Left lung (tissue), 10 donors: Measurements from ENCODE around the gene PHF2. TPM values are rescaled to one million over a fixed set of nuclear protein-coding genes. Genes with fewer than 3 reads are reported as not detected.

Experiments
- ATAC-seq: fragments of 200-7000 bp; cut with Tn5 transposase; one replicate; pipeline ENCODE4 v1.9.1; 2020; ENCODE audit warnings: moderate library complexity
- DNase-seq, 4 donors: peaks; one replicate each; pipeline ENCODE4 v3.0.0-alpha.2; 2013 to 2020
- H3K27ac ChIP-seq, 2 donors: fragments of 200-600 bp; sonication (generic) in 1 of 2; one replicate each; pipeline versions ENCODE4 v1.5.0 to v1.8.0; 2020 to 2021
- H3K27me3 ChIP-seq, 2 donors: fragments of 200-600 bp; sonication (generic) in 1 of 2; one replicate each; pipeline versions ENCODE4 v1.5.0 to v1.8.0; 2020 to 2021
- H3K36me3 ChIP-seq, 2 donors: fragments of 200-600 bp; sonication (generic) in 1 of 2; one replicate each; pipeline versions ENCODE4 v1.5.0 to v1.8.0; 2020 to 2021
- H3K4me1 ChIP-seq, 2 donors: fragments of 200-600 bp; one replicate each; pipeline ENCODE4 v1.8.0; 2021
- H3K4me3 ChIP-seq, 2 donors: fragments of 200-600 bp; sonication (generic) in 1 of 2; one replicate each; pipeline versions ENCODE4 v1.5.0 to v1.8.0; 2020 to 2021; ENCODE audit warnings: mild to moderate bottlenecking in 1 of 2
- H3K9me3 ChIP-seq, 2 donors: fragments of 200-600 bp; sonication (generic) in 1 of 2; one replicate each; pipeline versions ENCODE4 v1.5.0 to v1.8.0; 2020 to 2021
- intact Hi-C, 2 donors: fragments of 100-400 bp; cut with DNase I; formaldehyde crosslinking; loops; one replicate each; pipeline versions ENCODE4 v1.11.2 to v1.14.2; 2022
- polyA plus RNA-seq, 6 donors: library from polyadenylated mRNA; unstranded; fragments of 120-200 nt; gene quantifications; one replicate each; pipeline ENCODE4 v1.2.1, GENCODE V29; 2013; ENCODE audit not compliant: insufficient read length in 6 of 6
- total RNA-seq, 2 donors: library from RNA; stranded (reverse); fragmentation: NEBNext Ultra II Directional; extraction: Animal tissue kit (Norgen Biotek cat#: 25700); gene quantifications; one replicate each; pipeline ENCODE4 v1.2.1, GENCODE V29; 2021
- TF ChIP-seq, protein P1 (sequence below), 2 donors: fragments of 200-600 bp; sonication (generic) in 1 of 2; IDR thresholded peaks; one replicate each; pipeline versions ENCODE4 v1.5.0 to v1.8.0; 2021; ENCODE audit warnings: antibody characterized with exemption in 2 of 2
- donor health status: DM: no; HTN: yes; CAD: no.
- donor health status: DM: no; HTN: no; CAD: no.

PHF2 gene
- total and polyA plus RNA-seq, 8 donors, result 29.1 to 53.7 (median 42.3) TPM

DNA sequence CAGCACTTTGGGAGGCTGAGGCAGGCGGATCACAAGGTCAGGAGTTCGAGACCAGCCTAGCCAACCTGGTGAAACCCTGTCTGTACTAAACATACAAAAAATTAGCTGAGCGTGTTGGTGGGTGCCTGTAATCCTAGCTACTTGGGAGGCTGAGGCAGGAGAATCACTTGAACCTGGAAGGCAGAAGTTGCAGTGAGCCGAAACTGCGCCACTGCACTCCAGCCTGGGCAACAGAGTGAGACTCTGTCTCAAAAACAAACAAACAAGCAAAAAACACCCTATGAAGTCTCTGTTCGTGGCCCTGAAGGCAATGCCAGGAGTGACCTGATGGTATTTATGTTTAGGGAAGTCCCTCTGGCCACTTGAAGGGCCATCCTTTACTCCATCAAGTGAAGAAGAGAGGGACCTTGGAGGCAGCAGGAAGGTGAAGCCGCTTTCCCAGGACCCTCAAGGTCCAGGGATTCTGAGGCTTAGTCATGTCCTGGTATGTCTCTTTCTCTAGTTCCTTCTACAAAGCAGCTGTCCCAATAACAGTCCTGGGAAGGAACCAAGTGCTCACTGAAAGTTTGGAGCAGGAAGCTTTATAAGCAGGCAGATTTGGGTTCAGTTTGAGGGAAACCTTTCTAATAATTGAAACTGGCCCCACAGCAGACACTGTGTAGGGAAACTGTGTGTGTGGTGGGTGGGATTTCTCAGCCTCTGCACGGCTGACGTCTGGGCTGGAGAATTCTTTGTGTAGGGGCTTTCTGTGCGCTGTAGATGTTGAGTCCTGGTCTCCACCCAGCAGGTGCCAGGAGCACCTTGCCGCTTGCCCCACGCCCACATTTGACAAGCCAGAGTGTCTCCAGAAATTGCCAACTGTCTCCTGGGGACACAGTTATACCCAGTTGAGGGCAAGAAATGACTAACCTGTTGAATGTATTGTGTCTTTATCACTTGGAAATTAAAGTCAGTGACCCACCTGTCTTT lies 12.5 kb downstream of the PHF2 start:
- peaks cover 0 to 5% of the 10 kb centered on the region in 2 donors for H3K9me3 ChIP-seq
- peaks cover 10 to 49% of the 10 kb centered on the region in 2 donors for H3K4me1 ChIP-seq
- no peak for ATAC-seq
- DNase-seq, result no peak
- peak overlapping the region in 1 of 2 donors; percentile 5 for H3K27ac ChIP-seq
- intact Hi-C loops, result no loop called here
- H3K27me3 ChIP-seq, result no peaks in the 10 kb centered on the region
- no peak overlapping the region for H3K4me3 ChIP-seq
- no peaks in the 10 kb centered on the region for H3K36me3 ChIP-seq
- TF ChIP-seq, protein P1, sequence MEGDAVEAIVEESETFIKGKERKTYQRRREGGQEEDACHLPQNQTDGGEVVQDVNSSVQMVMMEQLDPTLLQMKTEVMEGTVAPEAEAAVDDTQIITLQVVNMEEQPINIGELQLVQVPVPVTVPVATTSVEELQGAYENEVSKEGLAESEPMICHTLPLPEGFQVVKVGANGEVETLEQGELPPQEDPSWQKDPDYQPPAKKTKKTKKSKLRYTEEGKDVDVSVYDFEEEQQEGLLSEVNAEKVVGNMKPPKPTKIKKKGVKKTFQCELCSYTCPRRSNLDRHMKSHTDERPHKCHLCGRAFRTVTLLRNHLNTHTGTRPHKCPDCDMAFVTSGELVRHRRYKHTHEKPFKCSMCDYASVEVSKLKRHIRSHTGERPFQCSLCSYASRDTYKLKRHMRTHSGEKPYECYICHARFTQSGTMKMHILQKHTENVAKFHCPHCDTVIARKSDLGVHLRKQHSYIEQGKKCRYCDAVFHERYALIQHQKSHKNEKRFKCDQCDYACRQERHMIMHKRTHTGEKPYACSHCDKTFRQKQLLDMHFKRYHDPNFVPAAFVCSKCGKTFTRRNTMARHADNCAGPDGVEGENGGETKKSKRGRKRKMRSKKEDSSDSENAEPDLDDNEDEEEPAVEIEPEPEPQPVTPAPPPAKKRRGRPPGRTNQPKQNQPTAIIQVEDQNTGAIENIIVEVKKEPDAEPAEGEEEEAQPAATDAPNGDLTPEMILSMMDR (IDR thresholded peaks at IDR 0.05), result no peak

DNA sequence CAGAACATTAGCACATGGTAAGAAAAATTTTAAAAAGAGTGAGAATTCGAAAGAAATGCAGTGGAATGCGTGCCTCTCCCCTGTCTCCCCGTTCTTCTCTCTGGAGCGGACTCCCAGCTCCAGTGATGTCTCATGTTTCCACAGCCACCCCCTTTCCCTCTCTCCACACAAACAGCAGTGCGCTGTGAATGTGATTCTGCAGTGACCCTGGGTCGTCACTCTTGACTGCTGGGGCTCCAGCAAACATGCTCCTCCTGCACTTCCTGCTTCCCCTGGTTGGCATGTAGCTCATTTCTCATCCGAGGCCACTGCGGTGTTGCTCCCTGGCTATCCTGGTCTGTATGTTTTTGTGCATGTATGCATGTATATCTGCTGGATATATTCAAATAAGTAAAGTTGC lies 13.3 kb downstream of the PHF2 start:
- no peaks in the 10 kb centered on the region for H3K27me3 ChIP-seq
- TF ChIP-seq, protein P1 (IDR thresholded peaks at IDR 0.05), result no peak
- H3K4me1 ChIP-seq, result peaks cover 10 to 57% of the 10 kb centered on the region in 2 donors
- ATAC-seq (no peak), DNase-seq (peak in 1 of 4 donors; percentile 30)
- H3K27ac ChIP-seq, result no peak overlapping the region
- no peaks in the 10 kb centered on the region for H3K36me3 ChIP-seq
- peaks cover 0 to 3% of the 10 kb centered on the region in 2 donors for H3K9me3 ChIP-seq
- H3K4me3 ChIP-seq, result no peak overlapping the region
- intact Hi-C loops, result no loop called here

DNA sequence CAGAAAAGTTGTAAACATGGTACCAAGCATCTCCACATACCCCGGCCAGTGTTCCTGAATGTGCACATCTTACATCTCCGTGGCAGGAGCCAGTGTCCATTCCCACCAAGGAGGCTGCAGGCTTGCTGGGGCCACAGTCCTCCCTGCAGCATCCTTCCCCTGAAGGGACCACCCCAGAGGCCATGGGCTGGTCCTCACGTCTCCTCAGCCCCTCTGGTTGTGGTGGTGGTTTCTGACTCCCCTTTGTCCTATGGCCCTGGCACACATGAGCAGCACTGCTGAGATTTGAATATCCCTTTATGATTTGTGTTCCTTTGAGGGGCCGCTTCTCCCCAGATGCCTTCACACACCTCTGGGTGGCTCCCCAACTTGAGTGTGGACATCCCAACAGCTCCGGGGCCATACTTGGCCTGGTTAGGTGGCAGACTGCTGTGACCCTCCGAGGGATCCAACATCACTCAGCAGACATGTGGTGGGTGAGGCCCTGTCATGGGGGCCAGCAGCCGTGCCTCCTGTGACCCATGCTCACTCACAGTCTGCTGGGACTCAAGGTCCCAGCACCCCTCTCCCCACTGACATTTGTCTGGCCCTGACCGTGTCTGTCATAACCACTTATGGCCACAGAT lies 14.3 kb downstream of the PHF2 start:
- Histone ChIP-seq H3K9me3 (no peaks in the 10 kb centered on the region), H3K4me3 (no peak overlapping the region), H3K36me3 (no peaks in the 10 kb centered on the region), H3K4me1 (peaks cover 10 to 62% of the 10 kb centered on the region in 2 donors), H3K27me3 (no peaks in the 10 kb centered on the region), H3K27ac (no peak overlapping the region)
- ATAC-seq (no peak), DNase-seq (peak in 2 of 4 donors; percentile 19 to 40)
- intact Hi-C loops, result no loop called here
- TF ChIP-seq, protein P1 (IDR thresholded peaks at IDR 0.05), result no peak

DNA sequence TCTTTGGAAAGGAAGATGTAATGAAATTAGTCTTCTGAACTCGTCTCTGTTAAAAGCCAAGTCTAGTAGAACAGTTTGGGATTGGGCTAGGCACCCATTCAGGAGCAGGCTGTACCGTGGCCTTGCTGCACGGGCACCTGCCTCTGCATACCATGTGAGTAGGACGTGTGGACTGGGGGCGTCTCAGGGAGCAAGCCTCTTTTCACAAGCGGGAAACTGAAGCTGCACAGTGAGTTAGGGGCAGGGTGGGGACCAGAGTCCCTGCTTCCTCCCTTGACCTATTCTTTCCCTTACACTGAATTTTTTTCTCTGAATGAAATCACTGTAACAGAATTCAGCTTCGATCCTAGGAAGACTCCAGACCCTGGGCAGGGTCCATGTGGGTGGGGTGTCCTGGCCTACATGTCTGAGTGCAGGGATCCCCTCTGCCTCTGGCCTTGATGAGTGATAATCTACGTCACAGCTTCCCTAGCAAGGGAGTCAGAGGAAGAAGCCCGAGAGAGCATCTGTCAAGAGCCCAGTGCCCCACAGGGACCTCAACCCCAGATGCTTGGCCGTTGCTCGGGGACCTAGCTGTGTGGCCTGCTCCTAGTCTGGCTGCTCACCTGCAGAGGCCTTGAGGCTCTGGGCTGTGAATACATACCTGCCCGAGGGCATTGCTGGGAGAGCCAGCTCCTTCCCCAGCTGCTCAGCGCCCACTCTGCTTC lies 15.1 kb downstream of the PHF2 start:
- Histone ChIP-seq H3K9me3 (no peaks in the 10 kb centered on the region), H3K4me1 (peaks cover 10 to 55% of the 10 kb centered on the region in 2 donors), H3K4me3 (no peak overlapping the region), H3K27ac (no peak overlapping the region), H3K27me3 (no peaks in the 10 kb centered on the region), H3K36me3 (no peaks in the 10 kb centered on the region)
- intact Hi-C loops, result no loop called here
- ATAC-seq, result no peak
- TF ChIP-seq, protein P1 (IDR thresholded peaks at IDR 0.05), result no peak
- peak in 2 of 4 donors; percentile 21 to 25 for DNase-seq
